Activated CD8-positive, alpha-beta memory T cell treated with anti-CD3 and anti-CD28 coated beads for 36 hours (primary cell): ENCODE data around the gene EFNA5. TPM values are rescaled to one million over a fixed set of nuclear protein-coding genes. Genes with fewer than 3 reads are reported as not detected.

Source experiments
- CTCF ChIA-PET: fragments of 350-600 bp; sonication (Branson Sonifier 250); formaldehyde crosslinking; loops from one replicate; lab custom pipeline; 2021; ENCODE audit warnings: antibody characterized with exemption; lab: Charles Lee
- POLR2A ChIA-PET: fragments of 350-600 bp; sonication (Branson Sonifier 250); formaldehyde crosslinking; loops from one replicate; lab custom pipeline; 2021; ENCODE audit warnings: antibody characterized with exemption; lab: Charles Lee
- total RNA-seq, 2 experiments: library from RNA; stranded (reverse); gene quantifications; one replicate each; pipeline ENCODE4 v1.2.3, GENCODE V29; 2021

The EFNA5 gene
- total RNA-seq, 2 experiments from 2014 or later: not detected

DNA sequence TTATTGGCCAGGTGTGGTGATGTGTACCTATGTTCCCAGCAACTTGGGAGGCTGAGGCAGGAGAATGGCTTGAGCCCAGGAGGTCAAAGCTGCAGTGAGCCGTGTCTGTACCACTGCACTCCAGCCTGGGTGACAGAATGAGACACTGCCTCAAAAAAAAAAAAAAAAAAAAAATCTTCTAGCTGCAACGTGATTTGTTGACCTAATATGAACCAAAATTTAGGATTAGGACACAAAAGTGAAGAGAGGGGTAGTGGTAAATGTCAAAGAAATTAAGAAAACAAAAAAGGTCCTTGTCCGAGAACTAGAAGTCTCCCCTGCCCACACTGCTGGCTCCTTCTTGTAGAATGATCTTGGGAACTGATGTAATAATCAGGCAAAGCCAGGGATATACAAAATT is 272.0 kb downstream of the EFNA5 start:
- CTCF ChIA-PET: no interaction called here
- POLR2A ChIA-PET: no interaction called here

DNA sequence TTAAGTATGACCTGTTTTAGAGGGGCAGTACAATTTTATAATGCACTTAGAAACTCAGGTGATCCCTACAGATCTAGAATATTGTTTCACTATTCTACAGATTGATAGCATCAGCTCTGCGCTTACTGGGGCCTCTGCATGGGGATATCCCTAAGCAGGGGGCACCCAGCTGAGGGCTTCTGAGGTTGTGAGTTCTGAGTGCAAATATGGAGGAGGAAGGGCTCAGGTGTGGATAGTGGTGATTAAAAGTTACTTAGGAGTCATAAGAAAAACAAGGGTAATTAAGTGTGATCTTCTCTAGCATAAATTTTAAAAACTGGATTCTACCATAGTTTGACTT is 274.4 kb downstream of the EFNA5 start:
- CTCF ChIA-PET: no interaction called here

DNA sequence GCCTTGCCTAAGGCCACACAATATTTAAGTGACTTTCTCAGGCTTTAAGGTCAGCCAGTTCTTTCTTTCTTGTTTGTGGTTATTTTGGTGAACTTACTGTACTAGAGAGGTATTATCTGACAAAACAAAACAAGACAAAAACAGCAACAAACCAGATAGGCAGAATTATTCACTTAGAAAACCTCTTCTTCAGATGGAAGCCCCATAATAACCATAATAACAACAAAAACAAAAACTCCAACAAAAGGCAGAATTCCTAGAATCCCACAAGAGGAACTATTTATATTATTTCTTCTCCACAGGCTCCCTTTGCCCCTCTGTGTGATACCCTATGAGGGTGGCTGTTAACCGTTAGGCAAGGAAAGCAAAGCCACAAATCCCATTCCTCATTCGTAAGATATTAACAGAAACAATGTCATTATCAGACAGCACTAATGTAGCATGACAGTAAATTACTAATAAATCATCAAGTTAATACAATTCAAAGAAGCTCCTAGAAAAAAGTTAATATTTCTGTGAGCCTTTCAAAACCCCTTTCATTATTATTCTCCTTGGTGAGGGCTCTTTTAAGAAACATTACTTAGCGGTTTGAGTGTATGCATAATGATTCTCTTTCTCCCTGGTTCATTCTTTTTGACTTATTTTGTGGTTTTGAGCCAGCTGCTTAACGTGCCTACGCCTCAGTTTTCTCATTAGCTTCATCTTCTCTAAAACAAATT is 274.9 kb downstream of the EFNA5 start:
- POLR2A ChIA-PET: no interaction called here
- CTCF ChIA-PET: no interaction called here

More for the DNA sequence above, 274.4 kb downstream of the EFNA5 start:
- POLR2A ChIA-PET: no interaction called here

DNA sequence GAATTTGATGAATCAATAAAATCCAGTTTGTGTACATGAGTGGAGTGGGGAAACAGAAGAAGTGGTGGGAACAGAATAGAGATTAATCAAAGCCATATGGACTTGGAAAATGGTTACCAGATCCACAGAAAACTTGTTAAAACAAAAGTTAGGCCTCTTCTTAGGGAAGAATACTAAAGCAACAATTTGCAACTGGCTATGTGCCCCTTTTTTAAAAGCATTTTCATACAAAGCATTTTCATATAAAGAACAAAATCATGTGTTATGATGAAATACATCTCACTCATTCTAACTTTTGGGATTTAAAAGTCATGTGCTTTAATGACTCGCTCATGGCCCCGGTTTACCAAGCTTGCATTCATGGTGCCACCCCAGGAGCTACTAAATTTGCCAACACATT is 276.9 kb downstream of the EFNA5 start:
- CTCF ChIA-PET: no interaction called here
- POLR2A ChIA-PET: no interaction called here

DNA sequence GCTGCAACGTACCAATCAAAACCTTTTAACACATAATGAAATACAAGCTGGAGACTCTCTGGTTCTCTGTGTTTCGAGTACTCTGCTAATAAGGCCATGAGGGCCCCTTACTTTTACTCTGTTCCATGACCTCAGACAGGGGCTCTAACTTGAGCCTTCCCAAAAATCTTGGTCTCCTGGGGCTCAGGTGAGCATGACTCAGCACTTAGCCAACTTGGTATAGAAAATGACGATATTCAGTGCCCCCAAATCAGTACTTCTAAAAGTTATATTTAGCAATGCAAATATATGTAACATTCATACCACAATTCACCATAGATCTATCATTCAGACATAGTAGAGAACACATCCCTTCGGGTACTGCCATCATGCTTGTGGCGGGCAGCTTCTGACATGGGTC is 278.9 kb downstream of the EFNA5 start:
- CTCF ChIA-PET: no interaction called here

DNA sequence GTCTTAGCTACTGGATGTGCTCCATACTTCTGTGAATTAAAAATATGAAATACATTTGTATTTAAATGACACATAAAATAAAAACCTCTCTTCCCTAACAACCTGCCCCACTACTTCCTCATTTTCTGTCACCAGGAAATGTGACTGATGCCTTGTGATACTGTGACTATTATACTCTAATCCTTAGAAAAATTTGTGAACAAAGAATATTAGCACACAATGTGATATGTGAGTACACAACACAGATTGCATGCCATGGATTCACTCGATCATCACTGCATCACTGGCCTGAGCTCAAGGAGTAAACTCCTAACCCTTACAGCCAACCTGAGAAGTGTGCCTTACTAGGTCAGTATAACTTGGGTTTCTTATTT is 281.0 kb downstream of the EFNA5 start:
- ChIA-PET POLR2A (no interaction called here), CTCF (interaction anchor here (1.6 kb wide), 1 partner anchor 182 kb away, joined by 4 read pairs; no protein-coding TSS in a partner anchor)

More for the DNA sequence above, 278.9 kb downstream of the EFNA5 start:
- POLR2A ChIA-PET: no interaction called here

DNA sequence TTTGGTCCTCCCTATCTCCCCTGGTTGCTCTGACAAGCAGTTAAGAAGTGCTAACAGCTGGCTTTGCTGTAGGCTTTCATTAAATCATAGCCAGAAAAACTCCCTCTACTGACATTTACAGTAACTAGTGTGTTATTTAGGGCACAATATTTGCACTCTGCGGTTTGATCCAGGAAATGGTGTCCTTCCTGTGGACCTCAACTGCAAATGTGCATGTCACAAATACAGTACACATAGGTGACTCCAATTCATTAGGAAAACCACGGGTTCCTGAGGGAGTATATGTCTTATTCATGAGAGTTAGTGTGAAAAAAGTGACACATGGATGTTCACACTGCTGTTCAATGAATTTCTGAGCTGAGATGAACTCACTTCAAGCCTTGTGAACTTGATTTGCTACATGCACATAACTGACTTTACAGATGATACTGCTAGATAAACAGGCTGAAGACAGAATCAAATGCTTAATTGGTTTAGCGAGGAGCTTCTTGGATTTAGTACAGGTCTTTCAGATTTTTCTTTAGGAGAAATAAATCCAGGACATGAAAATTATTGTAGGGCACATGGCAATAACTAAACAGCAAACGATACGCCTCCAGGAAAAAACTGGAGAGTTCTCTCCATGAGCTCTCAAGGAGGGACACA is 281.5 kb downstream of the EFNA5 start:
- CTCF ChIA-PET: interaction anchor here (1.6 kb wide), 1 partner anchor 183 kb away, joined by 4 read pairs; no protein-coding TSS in a partner anchor
- POLR2A ChIA-PET: no interaction called here

DNA sequence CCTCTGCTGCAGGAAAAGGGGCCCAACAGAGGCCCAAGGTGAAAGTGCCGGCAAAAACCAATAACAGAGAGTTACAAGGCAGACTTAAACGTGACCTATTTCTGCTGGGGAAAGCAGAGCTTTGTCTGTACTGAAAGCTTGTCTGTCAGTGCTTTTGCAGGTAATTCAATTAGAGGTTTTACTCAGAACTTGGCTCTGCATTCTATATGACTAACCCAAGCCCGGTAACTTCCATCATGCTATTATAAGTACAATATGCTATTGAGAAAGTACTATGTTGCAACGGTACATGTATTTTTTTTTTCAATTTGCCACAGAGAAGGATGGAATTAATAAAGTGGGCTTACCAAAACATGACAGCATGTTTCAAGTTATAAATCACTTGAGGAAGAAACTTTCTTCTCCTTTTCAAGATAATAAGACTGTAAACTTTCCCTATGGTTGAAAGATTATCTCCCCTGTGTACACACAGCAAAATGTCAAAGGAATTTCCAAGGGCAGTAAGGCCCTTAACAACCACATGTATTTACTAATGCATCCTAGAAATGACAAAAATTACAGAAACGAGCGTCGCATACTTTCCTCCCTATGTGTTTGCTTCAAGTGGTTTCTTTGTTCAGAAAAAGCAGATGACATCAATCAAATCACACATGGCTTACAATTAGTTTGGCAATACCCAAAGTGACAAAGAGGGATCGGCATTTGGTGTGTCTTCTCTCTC is 282.4 kb downstream of the EFNA5 start:
- ChIA-PET CTCF (interaction anchor here (1.6 kb wide), 1 partner anchor 184 kb away, joined by 4 read pairs; no protein-coding TSS in a partner anchor), POLR2A (no interaction called here)

DNA sequence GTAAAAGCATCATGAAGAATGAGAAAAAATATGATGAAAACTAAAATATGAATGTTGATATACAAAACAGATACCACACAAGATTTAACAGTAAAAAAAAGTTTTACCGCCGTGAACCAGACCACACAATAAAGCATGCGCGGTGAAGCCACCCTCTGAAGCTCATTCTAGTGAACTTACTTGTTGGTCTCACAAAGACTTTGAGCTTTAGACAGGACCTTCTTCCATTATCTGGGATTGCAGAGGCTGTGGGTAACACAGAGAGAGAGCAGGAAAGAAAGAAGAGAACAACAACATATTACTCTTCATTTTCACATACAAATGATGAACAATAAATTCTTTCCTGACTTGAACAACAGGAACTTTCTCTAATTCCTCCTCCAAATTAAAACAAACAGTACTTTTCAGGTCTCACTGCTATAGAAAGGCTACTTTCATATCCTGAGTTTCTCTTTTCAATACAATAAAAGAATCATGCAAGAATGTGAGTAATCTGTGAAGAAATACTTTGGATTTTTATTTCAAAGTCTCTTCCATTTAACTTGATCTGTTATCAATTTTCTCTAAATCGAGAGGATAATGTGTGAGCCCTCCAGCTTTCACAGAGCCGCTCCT is 283.1 kb downstream of the EFNA5 start:
- ChIA-PET POLR2A (no interaction called here), CTCF (no interaction called here)

DNA sequence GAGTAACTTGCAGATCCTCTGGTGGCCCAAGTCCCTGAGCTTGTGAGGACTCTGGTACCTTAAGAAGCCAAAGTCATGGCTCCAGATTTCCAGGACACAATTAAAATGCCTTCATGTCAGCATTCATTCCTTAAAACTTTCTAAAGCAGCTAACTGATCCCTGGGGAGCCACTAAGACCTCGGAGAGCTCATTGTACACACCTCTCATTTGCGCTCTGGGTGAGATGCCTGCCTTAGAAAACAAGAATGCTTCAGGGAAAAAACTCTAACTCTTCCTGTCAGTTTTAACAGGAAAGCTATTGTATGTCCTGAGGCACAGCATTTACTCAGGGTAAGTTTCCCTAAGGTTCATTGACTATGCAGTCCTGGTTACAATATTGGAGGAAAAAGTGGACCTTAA is 285.0 kb downstream of the EFNA5 start:
- CTCF ChIA-PET: no interaction called here
- POLR2A ChIA-PET: no interaction called here

DNA sequence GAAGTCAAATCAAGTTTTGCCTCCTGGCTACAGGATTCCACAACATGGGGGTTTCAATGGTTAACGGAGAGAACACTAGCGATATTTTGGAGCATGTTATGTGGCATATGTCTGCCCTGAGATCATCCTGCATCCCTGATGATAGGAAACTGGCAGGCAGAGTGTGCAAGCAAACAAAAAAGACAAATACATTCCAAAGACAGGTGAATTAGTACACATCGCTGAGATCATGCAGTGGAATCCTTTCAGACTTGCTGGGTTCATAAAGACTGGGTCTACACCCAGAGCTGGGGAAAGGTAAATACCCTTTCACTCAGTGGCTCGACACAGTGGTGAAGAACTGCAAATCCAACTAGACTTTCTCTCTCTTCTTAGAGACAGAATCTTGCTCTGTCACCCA is 286.5 kb downstream of the EFNA5 start:
- ChIA-PET CTCF (no interaction called here), POLR2A (no interaction called here)

DNA sequence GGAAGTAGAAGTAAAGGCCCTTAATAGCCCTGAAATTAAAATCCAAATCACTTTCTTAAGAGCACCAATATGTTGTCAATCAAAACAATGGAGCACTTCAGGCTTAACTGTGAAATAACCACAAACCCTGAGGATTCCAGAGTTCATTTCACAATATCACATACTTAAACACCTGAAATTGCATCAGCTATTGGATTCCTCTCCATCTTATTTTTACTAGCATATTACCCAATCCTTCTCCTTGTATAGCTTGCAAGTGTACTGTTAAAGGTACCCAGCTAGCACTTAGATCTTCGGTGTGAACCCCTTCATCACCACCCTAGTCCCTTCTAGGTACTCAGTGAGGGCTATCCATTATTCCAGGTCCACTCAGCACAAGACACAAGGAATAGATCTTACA is 287.3 kb downstream of the EFNA5 start:
- POLR2A ChIA-PET: no interaction called here
- CTCF ChIA-PET: no interaction called here

DNA sequence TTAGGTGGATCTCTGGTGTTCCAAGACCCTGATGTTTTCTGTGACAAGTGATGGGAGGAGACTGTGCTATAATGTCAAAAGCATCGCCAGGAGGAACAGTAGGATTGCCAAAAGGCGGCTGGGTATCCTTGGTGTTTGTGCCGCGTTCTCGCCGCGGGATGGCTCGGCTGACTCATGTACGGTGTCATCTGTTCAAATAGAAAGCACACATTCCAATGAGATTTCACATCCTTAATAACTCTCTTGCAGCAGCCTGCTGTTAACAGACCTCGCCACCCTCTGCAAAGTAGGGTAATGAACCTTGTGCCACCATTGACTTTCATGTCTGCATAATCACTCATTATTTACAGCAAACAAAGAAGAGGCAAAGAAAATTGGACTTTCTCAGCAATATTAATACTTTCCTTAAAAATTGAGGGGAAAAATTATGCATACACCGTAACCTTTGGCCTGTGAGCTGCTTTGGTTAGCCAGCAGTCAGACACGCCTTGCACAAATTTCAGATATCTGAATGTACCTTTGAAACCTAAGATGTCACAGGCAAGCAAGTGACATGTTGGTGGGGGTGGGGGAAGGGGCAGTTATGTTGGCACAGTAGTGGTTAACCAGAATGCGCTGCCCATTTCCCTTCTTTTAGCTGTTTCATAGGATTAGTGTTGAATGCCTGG is 289.4 kb downstream of the EFNA5 start:
- POLR2A ChIA-PET: no interaction called here
- CTCF ChIA-PET: no interaction called here

DNA sequence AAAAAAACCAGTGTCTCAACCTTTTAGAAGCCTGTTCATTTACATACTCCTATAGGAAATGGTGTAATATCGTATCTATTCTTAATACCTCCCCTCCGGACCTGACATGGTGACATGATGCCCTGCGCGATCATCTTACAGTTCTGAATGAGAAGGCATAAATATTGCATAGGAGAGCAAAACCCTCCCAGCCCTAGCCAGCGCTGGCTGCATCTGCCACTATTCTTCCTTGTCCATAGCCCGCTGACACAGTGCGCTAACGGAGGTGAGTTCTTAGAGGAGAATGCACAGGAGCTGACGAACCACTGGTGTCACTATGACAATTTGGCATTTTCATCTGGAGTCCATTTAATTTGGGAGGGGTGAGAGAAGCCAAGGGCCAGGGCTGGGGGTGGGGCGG is 290.1 kb downstream of the EFNA5 start:
- POLR2A ChIA-PET: no interaction called here
- CTCF ChIA-PET: no interaction called here

DNA sequence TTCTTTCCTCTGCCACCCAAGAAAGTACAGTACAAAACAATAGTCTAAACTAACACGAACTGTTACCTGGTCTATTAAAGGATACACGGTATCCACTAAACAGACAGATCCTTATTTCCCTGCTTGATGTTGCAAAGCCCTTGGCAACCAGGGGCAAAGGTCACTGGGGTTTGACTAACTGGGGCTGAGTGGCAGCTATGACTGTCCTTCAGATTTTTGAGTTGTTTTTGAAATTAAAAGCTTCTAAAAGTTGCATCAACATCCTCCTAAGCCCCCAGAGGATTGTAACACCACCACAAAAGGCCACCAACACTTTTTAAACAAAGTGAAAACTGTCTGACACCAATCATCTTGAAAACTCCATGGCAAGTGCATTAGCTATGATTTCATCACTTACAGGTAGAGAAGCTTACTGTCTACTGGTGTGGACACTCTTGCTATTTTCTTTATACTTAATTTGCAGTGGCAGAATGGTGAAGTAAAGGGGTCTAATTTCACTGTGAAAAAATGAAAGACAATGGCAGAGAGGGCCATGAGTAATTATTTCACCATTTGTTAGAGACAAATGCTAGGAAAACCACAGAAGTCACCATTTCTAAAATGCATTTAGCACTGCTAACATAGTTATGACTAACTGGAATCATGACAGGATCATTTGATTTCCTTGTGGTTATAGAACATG is 292.4 kb downstream of the EFNA5 start:
- CTCF ChIA-PET: no interaction called here
- POLR2A ChIA-PET: no interaction called here

DNA sequence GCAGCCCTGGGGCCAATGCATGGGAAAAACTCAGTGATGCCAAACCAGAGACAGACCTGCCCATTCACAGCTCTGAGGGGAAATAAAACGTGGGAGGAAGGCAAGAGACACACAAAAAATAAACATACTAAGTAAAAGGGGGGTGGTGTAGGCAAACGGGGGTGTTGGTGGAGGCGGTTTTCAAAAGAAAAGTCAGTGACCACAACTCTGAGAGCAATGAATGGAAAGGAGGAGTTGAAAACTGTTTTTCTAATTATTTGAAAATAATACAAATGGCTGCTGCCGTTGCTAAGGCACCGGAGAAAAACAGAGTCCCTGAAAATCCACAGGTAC is 293.5 kb downstream of the EFNA5 start:
- ChIA-PET POLR2A (no interaction called here), CTCF (no interaction called here)

DNA sequence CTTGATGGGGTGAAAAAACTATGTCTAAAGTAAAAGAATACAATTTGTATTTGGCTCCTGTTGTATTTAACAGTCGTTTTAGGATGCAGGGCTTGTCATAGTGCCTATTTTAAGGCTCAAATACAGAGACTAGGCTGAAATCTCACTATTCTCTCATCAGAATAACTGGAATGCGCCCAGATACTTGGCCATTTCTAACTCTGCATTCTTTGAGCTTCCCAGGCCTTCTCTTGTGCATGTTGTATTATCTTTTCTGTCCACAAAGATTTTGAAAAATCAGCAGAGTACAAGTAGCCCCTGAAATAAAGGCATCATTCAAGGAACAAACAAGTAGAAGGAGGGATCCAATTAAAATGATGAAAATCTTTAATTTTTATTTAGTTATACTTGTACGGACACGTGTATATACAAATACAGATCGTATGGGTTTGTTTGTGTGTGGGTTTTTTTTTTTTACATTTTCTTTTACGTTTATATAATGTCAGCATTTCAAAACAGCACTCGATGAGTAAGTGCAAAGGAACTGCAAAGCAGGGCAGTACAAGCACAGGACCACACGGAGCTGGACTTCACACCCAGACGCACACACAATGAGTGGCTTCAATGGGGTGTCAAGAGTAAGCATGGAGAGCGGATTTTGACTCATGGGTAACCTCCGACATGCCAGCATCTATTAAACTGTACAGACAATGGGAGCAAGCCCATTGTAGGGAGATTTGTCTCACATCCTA is 294.0 kb downstream of the EFNA5 start:
- ChIA-PET POLR2A (no interaction called here), CTCF (no interaction called here)

DNA sequence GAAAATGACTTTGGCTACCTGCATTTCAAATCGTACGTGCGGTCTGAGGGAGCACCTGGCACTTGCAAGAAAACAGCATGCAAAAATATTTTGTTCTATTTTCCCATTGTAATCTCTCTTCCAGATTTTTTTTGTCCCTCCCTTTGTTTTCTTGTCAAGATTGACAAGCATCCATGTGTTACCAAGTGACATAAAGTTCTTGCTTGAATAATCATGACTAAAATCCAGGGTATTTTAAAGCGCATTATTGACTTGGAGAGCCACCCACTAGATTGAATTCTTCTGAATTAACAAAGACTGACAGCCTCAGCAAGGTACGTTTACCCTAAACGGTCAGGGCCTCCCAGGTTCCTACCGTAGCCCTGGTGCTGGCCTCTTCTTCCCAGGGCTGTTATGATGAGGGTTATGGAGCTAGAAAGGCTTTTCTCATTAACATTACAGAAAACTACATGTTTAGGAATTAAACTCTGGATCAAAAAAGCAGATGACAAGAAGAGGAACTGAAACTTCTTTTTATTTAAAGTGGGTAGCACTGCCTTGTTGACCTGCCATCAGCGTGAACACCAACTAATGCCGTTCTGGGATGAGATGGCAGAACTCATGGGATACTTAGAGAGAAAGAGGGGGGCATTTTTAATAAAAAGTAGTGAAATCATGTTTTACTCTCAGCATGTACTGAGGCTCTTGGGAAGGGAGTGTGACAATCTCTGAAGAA is 297.0 kb downstream of the EFNA5 start:
- POLR2A ChIA-PET: no interaction called here

More for the DNA sequence above, 297.0 kb downstream of the EFNA5 start:
- CTCF ChIA-PET: no interaction called here
